Tracheal epithelial cell (primary cell): Measurements from ENCODE around the gene ERBB4. TPM values are rescaled to one million over a fixed set of nuclear protein-coding genes. Genes with fewer than 3 reads are reported as not detected.

Experiments used
- total RNA-seq: library from RNA; depleted of rRNA; stranded (reverse); fragments of >200 nt; gene quantifications from 2 replicates; pipeline ENCODE4 v1.2.1, GENCODE V29; 2014

The ERBB4 gene
- total RNA-seq = under 0.01 and 0.24 TPM in 2 replicates

DNA sequence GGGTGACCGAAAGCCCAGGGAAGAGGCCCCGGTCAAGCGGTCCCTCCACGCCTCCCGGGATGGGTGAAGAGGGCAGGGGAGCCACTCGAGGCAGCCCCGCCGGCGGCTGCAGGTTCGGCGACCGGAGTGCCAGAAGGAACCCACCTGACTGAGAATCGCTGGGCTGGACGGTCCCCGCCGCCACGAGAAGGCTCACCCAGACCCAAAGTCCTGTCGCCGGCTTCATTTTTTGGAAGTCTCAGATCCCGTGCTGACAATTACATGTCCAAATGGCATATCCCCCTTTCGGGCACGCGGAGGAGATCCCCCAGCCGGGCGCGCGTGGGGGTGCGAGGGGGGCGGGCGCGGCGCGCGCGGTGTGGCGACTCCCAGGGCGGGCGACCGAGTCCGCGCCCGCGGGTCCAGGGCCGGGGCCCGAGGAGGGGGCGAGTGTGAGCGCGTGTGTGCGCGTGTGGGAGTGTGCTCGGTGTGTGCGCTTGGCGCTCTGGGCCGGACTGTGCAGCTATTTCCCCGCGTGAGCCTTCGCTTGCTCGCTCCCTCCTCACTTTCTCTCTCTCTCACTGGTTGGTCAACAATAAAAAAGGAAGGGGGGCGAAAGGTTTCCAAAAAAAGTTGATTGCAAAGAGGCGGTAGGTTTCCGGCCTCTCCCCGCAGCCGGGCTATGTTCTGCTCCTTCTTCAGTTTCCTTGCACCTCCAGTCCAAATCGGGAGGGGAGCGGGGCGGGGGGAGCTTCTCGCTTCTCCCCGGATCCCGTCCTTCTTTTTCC, at the start of gene ERBB4:
Gene ERBB4, minus strand, starts transcription at position 498 of the 767 bp plus-strand sequence. Its CDS starts 272 bp downstream, at position 226.

